Urinary bladder (tissue), 4 donors: Measurements from ENCODE around the gene C16orf95. TPM values are rescaled to one million over a fixed set of nuclear protein-coding genes. Genes with fewer than 3 reads are reported as not detected.

Experiments used
- DNase-seq: peaks from one replicate; pipeline ENCODE4 v3.0.0-alpha.2; 2015; ENCODE audit errors: extremely low spot score
- H3K27ac ChIP-seq: one replicate; pipeline ENCODE4 v1.5.1; 2013; ENCODE audit warnings: low read depth, mild to moderate bottlenecking, moderate library complexity
- H3K36me3 ChIP-seq: one replicate; pipeline ENCODE4 v1.6.1; 2013; ENCODE audit warnings: mild to moderate bottlenecking, moderate library complexity; ENCODE audit not compliant: insufficient read depth
- H3K4me1 ChIP-seq: one replicate; pipeline ENCODE4 v1.6.1; 2013; ENCODE audit warnings: mild to moderate bottlenecking, moderate library complexity; ENCODE audit not compliant: insufficient read depth
- H3K4me3 ChIP-seq: one replicate; pipeline ENCODE4 v1.5.1; 2013; ENCODE audit warnings: low read depth, low read length
- WGBS: extraction: QIAGEN DNeasy Blood & Tissue Kit; methylation state at CpG from one replicate; pipeline ENCODE4 v1.1.7; 2013; 5-methylcytosine and 5-hydroxymethylcytosine counted together
- polyA plus RNA-seq: library from polyadenylated mRNA; stranded (reverse); fragments of 200-250 nt; gene quantifications from one replicate; pipeline ENCODE4 v1.2.3, GENCODE V29; 2013
- total RNA-seq: library from RNA; depleted of rRNA; stranded (reverse); fragments of >200 nt; gene quantifications from one replicate; pipeline ENCODE4 v1.2.3, GENCODE V29; 2014
- donor health status: healthy with polysubstance abuse.
- donor health status: healthy.

C16orf95 gene
- total and polyA plus RNA-seq, 2 donors: 1.5 to 2.8 TPM

DNA sequence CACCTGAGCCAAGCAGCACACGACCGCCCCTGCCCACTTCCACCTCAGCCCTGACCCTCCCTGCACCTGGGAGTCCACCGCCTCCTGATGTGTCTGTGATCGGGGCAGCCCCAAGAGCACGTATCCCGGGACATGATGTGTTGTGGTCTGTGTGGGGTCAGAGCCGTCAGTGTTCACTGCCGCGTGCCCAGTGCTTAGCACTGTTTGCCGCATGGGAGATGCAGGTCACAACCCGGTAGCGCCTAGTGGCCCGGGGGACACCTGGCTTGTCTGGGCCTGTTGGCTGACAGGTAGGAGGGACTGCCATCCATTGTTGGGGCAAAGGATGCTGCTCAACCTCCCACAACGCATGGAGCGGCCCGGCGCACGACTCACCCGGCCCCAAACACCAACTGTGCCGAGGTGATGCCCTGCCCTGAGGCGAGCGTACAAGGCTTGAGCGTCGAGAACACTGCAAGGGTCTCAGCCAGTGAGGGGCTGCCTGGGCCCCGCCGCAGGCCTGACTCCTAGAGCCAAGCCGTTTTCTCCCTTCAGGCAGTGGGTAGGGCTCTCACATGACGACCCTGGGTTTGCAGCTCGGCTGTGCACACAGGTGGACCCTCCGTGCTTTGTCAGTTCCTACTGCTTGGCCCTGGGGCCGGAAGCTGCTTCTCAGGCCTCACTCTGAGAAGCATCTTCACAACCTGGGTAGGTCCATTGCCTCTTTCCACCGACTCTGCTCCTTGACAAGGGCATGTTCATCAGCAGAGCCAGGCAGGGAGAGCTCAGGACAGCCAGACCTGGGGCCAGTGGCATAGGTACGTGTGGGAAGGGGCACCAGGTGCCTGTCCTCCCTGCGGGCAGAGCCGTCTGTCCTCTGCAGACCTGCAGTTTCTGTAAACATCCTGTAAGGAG lies 5.9 kb upstream of the C16orf95 start:
- whole genome bisulfite sequencing: 91% methylated on average over 35 of the region's 35 CpGs

DNA sequence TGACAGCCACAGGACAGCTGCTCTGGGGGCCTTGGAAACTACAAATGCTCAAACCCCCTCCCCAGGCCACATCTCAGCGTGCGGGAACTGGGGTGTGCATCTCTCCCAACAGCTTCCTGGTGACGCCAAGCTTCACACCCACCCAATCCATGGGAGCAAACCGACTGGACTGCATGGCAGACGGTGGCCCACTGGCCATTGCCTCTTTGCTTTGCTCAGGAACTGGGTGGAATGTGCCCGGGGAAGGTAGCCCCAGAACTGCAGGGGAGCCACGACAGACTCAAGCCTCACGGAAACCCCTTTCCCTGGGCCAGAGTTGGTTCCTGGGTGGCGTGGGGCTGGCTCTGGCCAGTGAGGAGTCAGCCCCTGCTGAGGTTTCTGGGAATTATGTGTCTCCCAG lies 5.2 kb upstream of the C16orf95 start:
- Histone ChIP-seq H3K4me1 (no peaks in the 10 kb centered on the region), H3K27ac (no peak overlapping the region), H3K4me3 (no peak overlapping the region), H3K36me3 (no peaks in the 10 kb centered on the region)
- no peak for DNase-seq
- 87% methylated on average over 9 of the region's 9 CpGs for WGBS

More for the DNA sequence above, 5.9 kb upstream of the C16orf95 start:
- Histone ChIP-seq H3K4me3 (no peak overlapping the region), H3K4me1 (no peaks in the 10 kb centered on the region), H3K36me3 (no peaks in the 10 kb centered on the region), H3K27ac (no peak overlapping the region)
- no peak for DNase-seq

DNA sequence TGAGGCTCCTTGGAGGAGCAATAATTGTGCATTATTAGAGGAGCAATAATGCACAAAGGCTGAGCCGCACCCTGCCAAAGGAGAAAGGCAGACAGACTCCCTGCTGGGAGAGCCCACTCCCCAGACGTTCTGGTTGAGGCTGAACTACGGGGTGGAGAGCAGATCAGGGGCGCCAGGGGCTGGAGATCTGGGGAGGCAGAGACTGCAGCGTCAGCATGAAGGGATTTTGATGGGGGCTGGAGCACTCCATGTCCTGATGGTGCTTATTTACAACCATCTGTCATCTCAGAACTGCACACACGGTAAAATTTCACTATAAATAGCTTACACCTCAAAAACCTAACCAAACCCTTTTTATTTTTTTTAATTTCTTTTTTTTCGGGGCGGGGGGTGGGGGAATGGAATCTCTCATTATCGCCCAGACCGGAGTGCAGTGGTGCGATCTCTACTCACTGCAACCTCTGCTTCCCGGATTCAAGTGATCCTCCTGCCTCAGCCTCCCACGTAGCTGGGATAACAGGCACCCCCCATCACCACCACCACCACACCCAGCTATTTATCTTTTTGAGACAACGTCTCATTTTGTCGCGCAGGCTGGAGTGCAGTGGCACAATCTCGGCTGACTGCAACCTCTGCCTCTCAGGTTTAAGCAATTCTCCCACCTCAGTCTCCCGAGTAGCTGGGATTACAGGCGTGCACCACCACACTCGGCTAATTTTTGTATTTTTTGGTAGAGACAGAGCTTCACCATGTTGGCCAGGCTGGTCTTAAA lies 4.3 kb upstream of the C16orf95 start:
- 83% methylated on average over 20 of the region's 20 CpGs for WGBS
- Histone ChIP-seq H3K4me3 (no peak overlapping the region), H3K36me3 (no peaks in the 10 kb centered on the region), H3K27ac (no peak overlapping the region), H3K4me1 (no peaks in the 10 kb centered on the region)
- no peak for DNase-seq

DNA sequence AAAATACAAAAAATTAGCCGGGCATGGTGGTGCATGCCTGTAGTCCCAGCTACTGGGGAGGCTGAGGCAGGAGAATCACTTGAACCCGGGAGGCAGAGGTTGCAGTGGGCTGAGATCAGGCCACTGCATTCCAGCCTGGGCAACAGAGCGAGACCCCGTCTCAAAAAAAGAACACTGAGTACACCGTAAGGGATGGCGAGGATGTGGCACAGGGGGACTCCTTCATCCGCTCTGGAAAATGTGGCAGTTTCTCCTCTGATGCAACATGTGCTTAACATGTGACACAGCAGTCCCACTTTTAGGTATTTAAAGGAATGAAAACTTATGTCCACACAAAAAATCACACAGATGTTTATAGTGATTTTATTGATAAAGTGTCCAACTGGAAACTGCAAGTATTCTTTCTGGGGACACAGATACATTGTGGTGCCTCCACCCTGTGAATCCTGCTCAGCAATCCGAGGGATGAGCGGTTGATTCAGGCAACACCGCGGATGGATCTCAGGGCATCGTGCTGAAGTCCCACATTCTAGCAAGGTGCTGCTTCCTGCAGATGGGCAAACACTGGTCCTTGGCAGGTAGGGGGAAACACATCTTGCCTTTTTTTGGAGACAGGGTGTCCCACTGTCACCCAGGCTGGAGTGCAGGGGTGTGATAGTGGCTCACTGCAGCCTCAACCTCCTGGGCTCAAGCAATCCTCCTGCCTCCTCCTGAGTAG lies 3.5 kb upstream of the C16orf95 start:
- Histone ChIP-seq H3K27ac (no peak overlapping the region), H3K36me3 (no peaks in the 10 kb centered on the region), H3K4me1 (no peaks in the 10 kb centered on the region), H3K4me3 (no peak overlapping the region)
- WGBS: 89% methylated on average over 12 of the region's 12 CpGs
- DNase-seq: no peak

DNA sequence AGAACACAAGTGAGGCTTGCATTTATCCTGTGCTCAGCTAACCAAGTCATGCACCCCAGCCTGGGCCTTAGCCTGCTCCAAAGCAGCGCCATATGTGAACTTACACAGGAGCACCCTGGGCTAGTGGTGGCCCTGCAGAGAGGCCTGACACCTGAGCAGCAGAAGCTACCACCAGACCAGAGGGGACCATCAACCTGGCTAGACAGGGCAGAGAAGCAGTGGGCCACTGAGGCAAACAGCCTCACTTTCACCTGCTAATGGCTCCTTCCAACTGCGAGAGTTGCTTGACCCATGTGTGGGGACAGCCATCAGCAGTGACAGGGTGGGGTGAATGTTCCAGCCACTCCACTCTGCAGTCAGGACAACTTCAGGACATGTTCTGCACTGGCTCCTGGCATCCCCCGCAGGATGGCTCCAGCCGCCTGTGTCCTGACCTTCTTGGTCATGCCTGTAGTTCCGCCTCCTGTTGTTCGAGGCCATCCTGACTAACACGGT lies 2.9 kb upstream of the C16orf95 start:
- 87% methylated on average over 7 of the region's 7 CpGs for WGBS
- no peak overlapping the region for H3K27ac ChIP-seq
- H3K4me1 ChIP-seq: no peaks in the 10 kb centered on the region
- H3K4me3 ChIP-seq: no peak overlapping the region
- H3K36me3 ChIP-seq: no peaks in the 10 kb centered on the region
- no peak for DNase-seq

DNA sequence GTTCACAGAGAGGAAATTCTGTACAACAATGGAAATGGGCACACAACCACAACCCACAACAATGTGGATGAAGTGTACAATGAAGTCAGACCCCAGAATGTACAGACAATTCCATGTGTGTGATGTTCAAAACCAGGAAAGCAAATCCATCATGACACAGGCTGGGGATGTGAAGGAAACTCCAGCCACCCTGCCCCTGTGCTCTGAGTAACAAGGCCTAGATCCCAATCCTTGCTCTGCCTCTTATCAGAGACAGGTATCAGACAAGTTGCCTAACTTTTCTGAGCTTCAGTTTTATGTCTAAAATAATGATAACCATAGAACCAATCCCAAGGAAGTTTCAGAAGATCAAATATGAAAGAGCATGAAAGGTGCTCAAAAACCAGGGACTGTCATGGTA lies 1.8 kb upstream of the C16orf95 start:
- Histone ChIP-seq H3K4me3 (no peak overlapping the region), H3K27ac (no peak overlapping the region), H3K4me1 (no peaks in the 10 kb centered on the region), H3K36me3 (no peaks in the 10 kb centered on the region)
- no peak for DNase-seq

DNA sequence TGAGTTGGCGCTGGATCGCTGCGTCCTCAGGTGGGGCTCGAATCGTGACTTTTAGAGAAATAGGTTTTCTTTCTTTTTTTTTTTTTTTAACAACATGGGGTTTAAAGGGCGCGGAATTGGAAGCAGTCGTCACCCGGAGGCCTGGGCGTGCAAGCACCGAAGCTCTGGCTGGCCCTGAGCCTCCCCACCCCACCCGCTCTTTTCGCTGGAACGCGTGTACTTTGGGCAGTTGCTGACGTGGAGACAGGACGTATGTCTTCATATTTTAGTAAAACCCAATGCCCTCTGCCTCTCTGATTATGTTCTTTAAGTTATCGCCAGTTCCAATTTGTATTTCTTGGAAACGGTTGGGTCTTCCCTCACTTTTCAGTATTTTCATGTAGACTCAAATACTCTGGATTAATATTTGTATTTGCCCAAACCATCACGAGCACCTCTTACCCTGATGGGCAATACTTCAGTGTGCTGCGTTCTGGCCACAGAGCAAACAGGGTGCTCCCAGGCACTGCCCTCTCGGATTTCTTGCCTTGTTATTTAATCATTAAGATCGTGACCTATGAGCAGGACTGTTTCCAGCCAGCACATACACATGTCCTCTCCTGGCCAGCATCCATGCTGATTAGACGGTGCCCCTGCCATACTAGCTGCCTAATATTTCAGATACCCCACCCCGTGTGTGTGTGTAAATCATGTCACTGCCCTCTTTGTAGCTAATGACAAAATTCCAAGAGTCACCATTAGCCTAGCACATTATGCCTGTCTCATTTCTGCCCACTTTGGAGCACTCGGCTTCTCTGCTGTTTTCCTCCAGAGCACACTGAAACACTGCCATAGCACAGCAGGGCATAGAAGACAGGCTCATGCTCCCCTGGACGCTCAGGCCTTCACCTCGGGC lies 805 bp upstream of the C16orf95 start:
- Histone ChIP-seq H3K36me3 (no peaks in the 10 kb centered on the region), H3K4me3 (peak overlapping the region; percentile 85), H3K27ac (peak overlapping the region; percentile 88), H3K4me1 (no peaks in the 10 kb centered on the region)
- WGBS: 6% methylated on average over 28 of the region's 28 CpGs
- no peak for DNase-seq

DNA sequence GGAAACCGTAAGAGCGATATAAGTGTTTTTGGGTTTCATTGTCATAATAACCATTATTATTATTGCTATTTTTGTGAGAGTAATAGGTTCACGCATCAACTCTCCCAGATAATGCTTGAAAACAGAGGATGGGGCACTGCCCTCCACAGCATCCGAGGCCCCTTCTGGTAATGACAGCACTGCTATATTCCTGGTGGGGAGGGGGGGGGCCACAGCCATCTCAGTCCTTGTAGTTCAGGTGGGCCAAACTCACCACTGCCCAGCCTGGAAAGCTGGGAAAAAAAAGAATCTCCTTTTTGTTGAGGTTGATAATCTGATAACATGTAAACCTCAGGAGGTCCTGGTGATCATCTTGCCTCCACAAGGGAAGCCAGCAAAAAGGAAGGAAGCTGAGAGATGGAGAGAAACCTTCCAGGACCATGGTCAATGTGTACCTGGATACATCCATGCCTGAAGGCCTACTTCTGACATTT lies 706 bp downstream of the C16orf95 start:
- Histone ChIP-seq H3K36me3 (no peaks in the 10 kb centered on the region), H3K4me1 (no peaks in the 10 kb centered on the region), H3K4me3 (peak overlapping the region; percentile 85), H3K27ac (no peak overlapping the region)
- WGBS: 96% methylated on average over 4 of the region's 4 CpGs
- DNase-seq: no peak

DNA sequence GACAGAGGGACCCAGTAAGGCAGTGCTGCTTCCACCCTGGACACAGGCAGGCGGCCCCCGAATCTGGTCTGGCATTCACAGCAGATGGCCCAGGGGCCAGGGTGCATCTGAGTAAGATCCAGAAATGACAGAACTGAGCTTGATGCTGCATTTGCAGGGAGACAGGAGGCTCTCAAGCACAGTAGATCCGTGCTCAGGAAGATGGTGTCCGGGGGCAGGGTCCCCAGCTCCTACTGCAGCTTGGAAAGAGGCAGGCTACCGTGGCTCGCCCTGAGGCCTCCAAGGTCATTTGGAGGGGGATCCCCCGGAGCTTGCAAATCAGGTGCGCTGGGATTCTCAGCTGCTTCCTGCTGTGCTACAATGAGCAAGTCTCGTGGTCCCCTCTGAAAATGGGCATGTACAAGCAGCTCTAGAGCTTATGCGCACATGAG lies 2.2 kb downstream of the C16orf95 start:
- H3K27ac ChIP-seq: no peak overlapping the region
- H3K4me3 ChIP-seq: no peak overlapping the region
- H3K36me3 ChIP-seq: no peaks in the 10 kb centered on the region
- no peak for DNase-seq
- no peaks in the 10 kb centered on the region for H3K4me1 ChIP-seq
- WGBS: 94% methylated on average over 10 of the region's 10 CpGs

DNA sequence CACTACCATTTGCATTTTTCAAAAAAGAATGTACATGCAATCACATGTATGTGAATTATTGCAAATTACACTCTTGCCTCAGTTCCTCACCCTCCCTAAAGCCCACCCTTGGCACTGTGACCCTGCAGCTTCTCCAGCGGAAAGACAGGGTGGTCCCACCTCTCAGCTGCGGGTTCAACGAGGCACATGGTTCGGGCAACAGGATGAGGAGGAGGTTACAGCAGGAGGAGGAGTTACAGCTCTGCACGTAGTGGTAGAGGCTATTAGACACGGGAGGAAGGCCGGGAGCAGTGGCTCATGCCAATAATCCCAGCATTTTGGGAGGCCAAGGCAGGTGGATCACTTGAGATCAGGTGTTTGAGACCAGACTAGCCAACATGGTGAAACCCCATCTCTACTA lies 5.2 kb downstream of the C16orf95 start:
- no peak for DNase-seq
- no peak overlapping the region for H3K4me3 ChIP-seq
- no peak overlapping the region for H3K27ac ChIP-seq
- WGBS: 85% methylated on average over 7 of the region's 7 CpGs
- H3K36me3 ChIP-seq: no peaks in the 10 kb centered on the region
- H3K4me1 ChIP-seq: no peaks in the 10 kb centered on the region

DNA sequence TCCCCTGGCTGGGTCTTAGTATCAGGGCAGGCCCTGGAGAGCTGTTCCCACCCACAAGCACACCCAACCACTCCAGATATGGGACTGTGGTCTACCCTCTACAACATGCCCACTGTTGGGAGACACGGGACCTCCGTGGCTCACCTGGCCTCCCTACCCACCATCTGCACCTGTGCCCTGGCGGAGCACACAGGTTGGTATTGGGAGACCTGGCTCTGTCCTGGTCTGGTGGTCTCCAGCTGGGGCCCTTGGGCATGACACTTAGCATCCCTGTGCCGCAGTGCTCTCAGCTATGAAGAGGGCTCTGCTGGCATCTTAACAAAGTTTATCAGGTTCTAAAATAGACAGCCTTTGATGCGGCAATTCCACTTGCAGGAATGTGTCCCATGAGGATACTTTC lies 5.8 kb downstream of the C16orf95 start:
- no peaks in the 10 kb centered on the region for H3K4me1 ChIP-seq
- no peak overlapping the region for H3K27ac ChIP-seq
- H3K4me3 ChIP-seq: no peak overlapping the region
- DNase-seq: no peak
- no peaks in the 10 kb centered on the region for H3K36me3 ChIP-seq
- WGBS: 95% methylated on average over 5 of the region's 5 CpGs

DNA sequence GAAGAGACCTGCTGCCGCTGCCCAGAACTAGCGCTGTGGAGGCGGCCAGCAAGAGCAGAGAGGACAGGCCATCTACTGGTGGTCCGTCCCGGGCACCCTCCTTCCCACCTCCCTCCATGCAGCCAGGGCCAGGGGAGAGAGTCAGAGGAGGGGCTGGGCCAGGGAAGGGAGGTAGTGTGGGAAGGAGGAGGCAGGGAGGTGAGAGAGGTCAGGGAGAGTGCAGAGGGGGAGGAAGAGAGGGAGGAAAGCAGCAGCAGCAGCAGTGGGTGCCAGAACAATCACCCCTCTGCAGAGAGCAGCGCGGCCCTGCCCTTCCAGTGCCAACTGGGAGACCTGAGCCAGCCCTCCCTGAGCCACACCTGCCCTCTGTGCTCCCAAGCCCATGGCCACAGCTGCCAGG lies 6.6 kb downstream of the C16orf95 start:
- DNase-seq: no peak
- no peak overlapping the region for H3K4me3 ChIP-seq
- H3K4me1 ChIP-seq: no peaks in the 10 kb centered on the region
- H3K27ac ChIP-seq: no peak overlapping the region
- WGBS: 77% methylated on average over 7 of the region's 7 CpGs
- H3K36me3 ChIP-seq: no peaks in the 10 kb centered on the region
